K562 (cell line): Measurements from ENCODE around the gene REEP6. TPM values are rescaled to one million over a fixed set of nuclear protein-coding genes. Genes with fewer than 3 reads are reported as not detected.

ENCODE experiments used
- BRF1 ChIP-seq: IDR thresholded peaks from 3 replicates; pipeline ENCODE4 v1.6.1; 2011; ENCODE audit warnings: borderline replicate concordance, mild to moderate bottlenecking; ENCODE audit not compliant: insufficient read length; ENCODE audit errors: extremely low read depth
- CEBPG ChIP-seq, 3 experiments: fragments of 200-800 bp in 1 of 3; sonication (Bioruptor generic) in 1 of 3; sonication (generic) in 1 of 3; formaldehyde crosslinking in 1 of 3; IDR thresholded peaks in 2 of 3; conservative IDR thresholded peaks in 1 of 3; 2 replicates each; pipeline versions ENCODE4 v1.6.1 to v1.8.0; 2016 to 2022; ENCODE audit warnings: missing compliant biosample characterization in 2 of 3, missing genetic modification characterization in 2 of 3, mild to moderate bottlenecking in 1 of 3, missing genetic modification reagents in 1 of 3
- COPS2 ChIP-seq: fragments of 450-650 bp; conservative IDR thresholded peaks from 2 replicates; pipeline ENCODE4 v1.6.1; 2016; ENCODE audit warnings: mild to moderate bottlenecking, moderate library complexity
- FOXJ3 ChIP-seq: sonication (generic); formaldehyde crosslinking; IDR thresholded peaks from 2 replicates; pipeline ENCODE4 v1.4.0; 2020; ENCODE audit warnings: mild to moderate bottlenecking, missing genetic modification reagents
- HDAC1 ChIP-seq, 2 experiments: fragments of 450-650 bp; IDR thresholded peaks; 2 replicates each; pipeline ENCODE4 v1.6.1; 2016 to 2017; ENCODE audit warnings: inconsistent platforms in 1 of 2, mild to moderate bottlenecking in 1 of 2, moderate library complexity in 1 of 2
- HDAC3 ChIP-seq: fragments of 450-650 bp; IDR thresholded peaks from 2 replicates; pipeline ENCODE4 v1.6.1; 2018; ENCODE audit warnings: borderline replicate concordance, mild to moderate bottlenecking, moderate library complexity; ENCODE audit not compliant: partially characterized antibody
- MCM7 ChIP-seq, 2 experiments: fragments of 450-650 bp; IDR thresholded peaks; 2 replicates each; pipeline ENCODE4 v1.6.1; 2016 to 2018
- MTA3 ChIP-seq: fragments of 450-650 bp; formaldehyde crosslinking; IDR thresholded peaks from 2 replicates; pipeline ENCODE4 v1.6.1; 2017; ENCODE audit warnings: mild to moderate bottlenecking, borderline replicate concordance
- NFIC ChIP-seq: fragments of 450-650 bp; IDR thresholded peaks from 2 replicates; pipeline ENCODE4 v1.6.1; 2017; ENCODE audit warnings: mild to moderate bottlenecking, inconsistent platforms
- NR2C1 ChIP-seq, 2 experiments: fragments of 450-650 bp; IDR thresholded peaks; 2 replicates each; pipeline ENCODE4 v1.6.1; 2017; ENCODE audit warnings: mild to moderate bottlenecking in 2 of 2, antibody characterized with exemption in 1 of 2, inconsistent platforms in 1 of 2, missing compliant biosample characterization in 1 of 2, missing genetic modification characterization in 1 of 2
- NRF1 ChIP-seq, 2 experiments: fragments of 450-650 bp; IDR thresholded peaks in 1 of 2; conservative IDR thresholded peaks in 1 of 2; 2 replicates each; pipeline ENCODE4 v1.6.1; 2014; ENCODE audit warnings: mild to moderate bottlenecking in 2 of 2
- OTX1 ChIP-seq: fragments of 450-650 bp; formaldehyde crosslinking; IDR thresholded peaks from 2 replicates; pipeline ENCODE4 v1.4.0; 2022; ENCODE audit warnings: mild to moderate bottlenecking
- SRSF3 ChIP-seq: fragments of 200-400 bp; formaldehyde crosslinking; IDR thresholded peaks from 2 replicates; pipeline ENCODE4 v1.6.1; 2016; ENCODE audit warnings: mild to moderate bottlenecking, low read length, moderate library complexity; ENCODE audit not compliant: insufficient read depth
- TFAP4 ChIP-seq: sonication (generic); formaldehyde crosslinking; IDR thresholded peaks from 2 replicates; pipeline ENCODE4 v1.8.0; 2022; ENCODE audit warnings: missing genetic modification reagents, mild to moderate bottlenecking, moderate library complexity, borderline replicate concordance
- ZNF232 ChIP-seq: sonication (generic); formaldehyde crosslinking; IDR thresholded peaks from 2 replicates; pipeline ENCODE4 v1.8.0; 2022; ENCODE audit warnings: mild to moderate bottlenecking, missing genetic modification reagents
- ZNF253 ChIP-seq: fragments of 250-450 bp; sonication (Bioruptor Pico); conservative IDR thresholded peaks from 2 replicates; pipeline ENCODE4 v1.6.1; 2021; ENCODE audit warnings: mild to moderate bottlenecking
- ZNF3 ChIP-seq: fragments of 250-450 bp; sonication (Bioruptor Pico); IDR thresholded peaks from 2 replicates; pipeline ENCODE4 v1.5.0; 2021; ENCODE audit warnings: mild to moderate bottlenecking, moderate library complexity
- ZNF431 ChIP-seq: sonication (generic); formaldehyde crosslinking; IDR thresholded peaks from 2 replicates; pipeline ENCODE4 v1.8.0; 2022; ENCODE audit warnings: mild to moderate bottlenecking, missing genetic modification reagents
- ZNF507 ChIP-seq: conservative IDR thresholded peaks from 2 replicates; pipeline ENCODE4 v1.6.1; 2017; ENCODE audit warnings: missing genetic modification characterization, missing compliant biosample characterization
- polyA plus RNA-seq, 8 experiments: library from polyadenylated mRNA; depleted of rRNA in 4 of 8; stranded (reverse) in 5 of 8; unstranded in 3 of 8; fragments of >200 nt; fragmentation: Nextera tagmentation in 2 of 8; fragmentation: Illumina TruSeq in 1 of 8; extraction: Ambion mirVana in 2 of 8; extraction: Trizol in 1 of 8; gene quantifications; 2 replicates each; pipeline versions ENCODE4 v1.2.1 to v1.2.3, GENCODE V29; 2011 to 2014; ENCODE audit warnings: inconsistent platforms in 1 of 8, missing spikeins in 1 of 8
- total RNA-seq, 7 experiments: library from RNA; depleted of rRNA in 6 of 7; stranded (reverse); fragments of >200 nt in 6 of 7; fragmentation: Illumina TruSeq in 2 of 7; extraction: Trizol in 2 of 7; gene quantifications; 2 replicates each; pipeline versions ENCODE4 v1.2.1 to v1.2.3, GENCODE V29; 2011 to 2021; ENCODE audit warnings: low replicate concordance in 1 of 7
- TF ChIP-seq, protein P1 (sequence below): sonication (generic); formaldehyde crosslinking; IDR thresholded peaks from 2 replicates; pipeline ENCODE4 v1.9.0; 2022; ENCODE audit warnings: mild to moderate bottlenecking, missing genetic modification reagents
- TF ChIP-seq, protein P2 (sequence below), 2 experiments: fragments of 450-650 bp in 1 of 2; sonication (generic) in 1 of 2; formaldehyde crosslinking in 1 of 2; IDR thresholded peaks in 1 of 2; conservative IDR thresholded peaks in 1 of 2; 2 replicates each; pipeline versions ENCODE4 v1.6.1 to v1.8.1; 2016 to 2023; ENCODE audit warnings: mild to moderate bottlenecking in 2 of 2, moderate library complexity in 2 of 2, inconsistent platforms in 1 of 2, missing genetic modification reagents in 1 of 2
- TF ChIP-seq, protein P3 (sequence below): fragments of 450-650 bp; IDR thresholded peaks from 2 replicates; pipeline ENCODE4 v1.6.1; 2016
- TF ChIP-seq, protein P4 (sequence below): fragments of 450-650 bp; formaldehyde crosslinking; IDR thresholded peaks from 2 replicates; pipeline ENCODE4 v1.4.0; 2020; ENCODE audit warnings: mild to moderate bottlenecking, moderate library complexity

REEP6 gene
- total and polyA plus RNA-seq, 9 of the 15 experiments (the other 6 are each of a cell fraction or from before 2014, with no cell fraction given): 1.2 to 64.2 (median 12.7) TPM

GRCh38 chr19:1490311-1491113 lies 469 bp upstream of the REEP6 start, which contains the start of gene PCSK4 (continued):
- TF ChIP-seq ZNF3 (CRISPR knock-in tag) (no peak), OTX1 (CRISPR knock-in tag) (no peak), MTA3 (peak; percentile 18; the same call in 1 of the 2 replicates), FOXJ3 (CRISPR knock-in tag) (no peak), ZNF507 (no peak), HDAC3 (no peak), SRSF3 (no peak), COPS2 (no peak), BRF1 (no peak), HDAC1 (IDR thresholded peaks at IDR 0.05) (peak in 1 of 2 experiments; percentile 98; a peak in 2 of 4 replicates), TFAP4 (peak; percentile 64), NFIC (no peak), ZNF431 (CRISPR knock-in tag) (no peak), NR2C1 (IDR thresholded peaks at IDR 0.05) (no peak), NR2C1 (tag; IDR thresholded peaks at IDR 0.05) (0 out of 2 replicates have a peak, but pooled peaks have one; percentile 51), NRF1 (conservative IDR thresholded peaks at IDR 0.05 in 1 of 2, IDR thresholded peaks at IDR 0.05 in 1 of 2) (peak; percentile 90 to 92), MCM7 (IDR thresholded peaks at IDR 0.05) (no peak), ZNF232 (CRISPR knock-in tag) (no peak), ZNF253 (CRISPR knock-in tag) (no peak), CEBPG (CRISPR knock-in tag; IDR thresholded peaks at IDR 0.05) (peak; percentile 84), CEBPG (tag; conservative IDR thresholded peaks at IDR 0.05 in 1 of 2, IDR thresholded peaks at IDR 0.05 in 1 of 2) (peak; percentile 84 to 85)
- TF ChIP-seq, protein P1, sequence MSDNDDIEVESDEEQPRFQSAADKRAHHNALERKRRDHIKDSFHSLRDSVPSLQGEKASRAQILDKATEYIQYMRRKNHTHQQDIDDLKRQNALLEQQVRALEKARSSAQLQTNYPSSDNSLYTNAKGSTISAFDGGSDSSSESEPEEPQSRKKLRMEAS (CRISPR knock-in tag): peak; percentile 65
- TF ChIP-seq, protein P2, sequence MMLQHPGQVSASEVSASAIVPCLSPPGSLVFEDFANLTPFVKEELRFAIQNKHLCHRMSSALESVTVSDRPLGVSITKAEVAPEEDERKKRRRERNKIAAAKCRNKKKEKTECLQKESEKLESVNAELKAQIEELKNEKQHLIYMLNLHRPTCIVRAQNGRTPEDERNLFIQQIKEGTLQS (IDR thresholded peaks at IDR 0.05): peak; percentile 63
- TF ChIP-seq, protein P2 (CRISPR knock-in tag; conservative IDR thresholded peaks at IDR 0.05): no peak
- TF ChIP-seq, protein P3, sequence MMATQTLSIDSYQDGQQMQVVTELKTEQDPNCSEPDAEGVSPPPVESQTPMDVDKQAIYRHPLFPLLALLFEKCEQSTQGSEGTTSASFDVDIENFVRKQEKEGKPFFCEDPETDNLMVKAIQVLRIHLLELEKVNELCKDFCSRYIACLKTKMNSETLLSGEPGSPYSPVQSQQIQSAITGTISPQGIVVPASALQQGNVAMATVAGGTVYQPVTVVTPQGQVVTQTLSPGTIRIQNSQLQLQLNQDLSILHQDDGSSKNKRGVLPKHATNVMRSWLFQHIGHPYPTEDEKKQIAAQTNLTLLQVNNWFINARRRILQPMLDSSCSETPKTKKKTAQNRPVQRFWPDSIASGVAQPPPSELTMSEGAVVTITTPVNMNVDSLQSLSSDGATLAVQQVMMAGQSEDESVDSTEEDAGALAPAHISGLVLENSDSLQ: peak; percentile 86
- TF ChIP-seq, protein P4, sequence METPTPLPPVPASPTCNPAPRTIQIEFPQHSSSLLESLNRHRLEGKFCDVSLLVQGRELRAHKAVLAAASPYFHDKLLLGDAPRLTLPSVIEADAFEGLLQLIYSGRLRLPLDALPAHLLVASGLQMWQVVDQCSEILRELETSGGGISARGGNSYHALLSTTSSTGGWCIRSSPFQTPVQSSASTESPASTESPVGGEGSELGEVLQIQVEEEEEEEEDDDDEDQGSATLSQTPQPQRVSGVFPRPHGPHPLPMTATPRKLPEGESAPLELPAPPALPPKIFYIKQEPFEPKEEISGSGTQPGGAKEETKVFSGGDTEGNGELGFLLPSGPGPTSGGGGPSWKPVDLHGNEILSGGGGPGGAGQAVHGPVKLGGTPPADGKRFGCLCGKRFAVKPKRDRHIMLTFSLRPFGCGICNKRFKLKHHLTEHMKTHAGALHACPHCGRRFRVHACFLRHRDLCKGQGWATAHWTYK (CRISPR knock-in tag): no peak
